Retinal pigment epithelial cell (primary cell): ENCODE measurements around the gene ABHD11.

Experiments used
- DNase-seq: peaks from one replicate; pipeline ENCODE4 v3.0.0-alpha.2; 2010; ENCODE audit warnings: low read depth
- H3K4me3 ChIP-seq: 2 replicates; pipeline ENCODE4 v1.5.1; 2011; ENCODE audit warnings: mild to moderate bottlenecking, low read length, control low read depth, moderate library complexity
- CTCF ChIP-seq: conservative IDR thresholded peaks from 2 replicates; pipeline ENCODE4 v1.5.1; 2011; ENCODE audit warnings: low read depth, low read length, control low read depth, inconsistent platforms

The ABHD11 gene

GRCh38 chr7:73735528-73735905, 3.1 kb downstream of the ABHD11 start:
- no peak overlapping the region for H3K4me3 ChIP-seq
- DNase-seq: no peak
- no peak for TF ChIP-seq CTCF

GRCh38 chr7:73734619-73735527, 3.7 kb downstream of the ABHD11 start:
- no peak for DNase-seq
- H3K4me3 ChIP-seq: no peak overlapping the region
- peak; percentile 78 for TF ChIP-seq CTCF

GRCh38 chr7:73732397-73732796, 6.2 kb downstream of the ABHD11 start:
- TF ChIP-seq CTCF: no peak

GRCh38 chr7:73730485-73730884, 8.1 kb downstream of the ABHD11 start:
- DNase-seq: no peak
- H3K4me3 ChIP-seq: no peak overlapping the region
- no peak for TF ChIP-seq CTCF

More at GRCh38 chr7:73732397-73732796, 6.2 kb downstream of the ABHD11 start:
- H3K4me3 ChIP-seq: no peak overlapping the region
- no peak for DNase-seq

GRCh38 chr7:73728551-73728950, 10.1 kb downstream of the ABHD11 start:
- no peak for TF ChIP-seq CTCF
- DNase-seq: no peak

GRCh38 chr7:73727952-73728351, 10.7 kb downstream of the ABHD11 start:
- no peak for TF ChIP-seq CTCF
- no peak for DNase-seq
- H3K4me3 ChIP-seq: no peak overlapping the region

More at GRCh38 chr7:73728551-73728950, 10.1 kb downstream of the ABHD11 start:
- no peak overlapping the region for H3K4me3 ChIP-seq

GRCh38 chr7:73726083-73726466, 12.5 kb downstream of the ABHD11 start:
- no peak for TF ChIP-seq CTCF
- no peak for DNase-seq
- no peak overlapping the region for H3K4me3 ChIP-seq
